Panc1 (cell line): ENCODE results near the gene FZR1. TPM values are rescaled to one million over a fixed set of nuclear protein-coding genes. Genes with fewer than 3 reads are reported as not detected.

ENCODE experiments used
- ATAC-seq: fragments of 200-7000 bp; cut with Tn5 transposase; 2 replicates; pipeline ENCODE4 v1.9.1; 2020; ENCODE audit warnings: mild to moderate bottlenecking, moderate library complexity
- BruUV-seq: library from RNA; stranded (reverse); fragments of 400-500 nt; replicated peaks from 2 replicates; lab custom pipeline; 2021; lab: Mats Ljungman, UMichigan
- CTCF ChIA-PET: fragments of 300-600 bp; sonication (Branson Sonifier 250); formaldehyde crosslinking; loops from one replicate; lab custom pipeline; 2022; ENCODE audit warnings: antibody characterized with exemption; lab: Charles Lee
- POLR2A ChIA-PET: fragments of 300-600 bp; sonication (Branson Sonifier 250); formaldehyde crosslinking; loops from one replicate; lab custom pipeline; 2022; ENCODE audit warnings: antibody characterized with exemption; lab: Charles Lee
- DNase-seq: peaks from one replicate; pipeline ENCODE4 v3.0.0-alpha.2; 2010; ENCODE audit warnings: low read depth, low spot score
- H3K27ac ChIP-seq: 2 replicates; pipeline ENCODE4 v1.5.1; 2011; ENCODE audit warnings: mild to moderate bottlenecking, low read length, inconsistent platforms
- H3K27me3 ChIP-seq: fragments of 200-500 bp; sonication (Bioruptor generic); 2 replicates; pipeline ENCODE4 v1.6.0; 2014; ENCODE audit warnings: low read length, inconsistent platforms; ENCODE audit not compliant: control insufficient read depth, insufficient read depth
- H3K36me3 ChIP-seq: fragments of 200-500 bp; sonication (Bioruptor generic); 2 replicates; pipeline ENCODE4 v1.5.1; 2014; ENCODE audit warnings: inconsistent platforms, mild to moderate bottlenecking, low read length, moderate library complexity; ENCODE audit not compliant: control insufficient read depth, insufficient read depth
- H3K4me1 ChIP-seq: 2 replicates; pipeline ENCODE4 v1.5.1; 2011; ENCODE audit warnings: inconsistent platforms, mild to moderate bottlenecking, low read length, moderate library complexity; ENCODE audit not compliant: control insufficient read depth, insufficient read depth
- H3K4me3 ChIP-seq, 2 experiments: 2 replicates each; pipeline ENCODE4 v1.5.1; 2011 to 2012; ENCODE audit warnings: low read depth in 2 of 2, low read length in 2 of 2, mild to moderate bottlenecking in 2 of 2, inconsistent platforms in 1 of 2, moderate library complexity in 1 of 2
- H3K9me3 ChIP-seq: fragments of 200-500 bp; sonication (Bioruptor generic); 2 replicates; pipeline ENCODE4 v1.5.1; 2014; ENCODE audit warnings: low read depth, mild to moderate bottlenecking, inconsistent platforms, low read length, moderate library complexity; ENCODE audit not compliant: control insufficient read depth, insufficient read depth
- CTCF ChIP-seq: fragments of 450-650 bp; IDR thresholded peaks from 2 replicates; pipeline ENCODE4 v1.5.1; 2017; ENCODE audit warnings: mild to moderate bottlenecking
- POLR2AphosphoS5 ChIP-seq: IDR thresholded peaks from 2 replicates; pipeline ENCODE4 v1.6.1; 2012; ENCODE audit warnings: mild to moderate bottlenecking, low read depth, low read length, moderate library complexity
- REST ChIP-seq, 2 experiments: IDR thresholded peaks; 2 replicates each; pipeline ENCODE4 v1.6.1; 2011 to 2012; ENCODE audit warnings: low read depth in 2 of 2, control low read depth in 1 of 2, low read length in 1 of 2, mild to moderate bottlenecking in 1 of 2, moderate library complexity in 1 of 2; ENCODE audit not compliant: insufficient read depth in 1 of 2
- SIN3A ChIP-seq: IDR thresholded peaks from 2 replicates; pipeline ENCODE4 v1.6.1; 2012; ENCODE audit warnings: low read depth, mild to moderate bottlenecking, low read length, moderate library complexity, borderline replicate concordance; ENCODE audit not compliant: insufficient read depth
- TCF7L2 ChIP-seq: IDR thresholded peaks from 2 replicates; pipeline ENCODE4 v1.6.1; 2011; ENCODE audit warnings: mild to moderate bottlenecking, low read depth, low read length, inconsistent platforms
- in situ Hi-C: cut with HindIII; loops from 2 replicates; pipeline ENCODE4 v1.10.0; 2016; ENCODE audit warnings: low sequenced_read_pairs, low pct_unique_long_range_greater_than_20kb
- intact Hi-C: fragments of 100-400 bp; cut with micrococcal nuclease; formaldehyde crosslinking; loops from one replicate; pipeline ENCODE4 v1.10.0; 2022; ENCODE audit not compliant: unreplicated experiment
- total RNA-seq: library from RNA; stranded (reverse); gene quantifications from one replicate; pipeline ENCODE4 v1.2.1, GENCODE V29; 2021; ENCODE audit not compliant: unreplicated experiment

FZR1 gene
- total RNA-seq, 1 experiment from 2014 or later = 48.7 TPM

- in situ Hi-C loops = no loop called here
- peak; percentile 76 for ATAC-seq
- BruUV-seq = no TSS peak
Observed at GRCh38 chr19:3457528-3458228, 48.4 kb upstream of the FZR1 start.

More at GRCh38 chr19:3457528-3458228, 48.4 kb upstream of the FZR1 start:
- H3K9me3 ChIP-seq = no peaks in the 10 kb centered on the region
- peaks cover 25% of the 10 kb centered on the region for H3K4me1 ChIP-seq
- CTCF ChIA-PET = no interaction called here
- H3K27ac ChIP-seq = peak overlapping the region; percentile 51
- no peaks in the 10 kb centered on the region for H3K27me3 ChIP-seq
- intact Hi-C loops = no loop called here
- H3K36me3 ChIP-seq = no peaks in the 10 kb centered on the region
- TF ChIP-seq SIN3A (no peak), REST (IDR thresholded peaks at IDR 0.05; ENCODE audit: insufficient read depth in 1 of 2, low read depth in 2 of 2, low read length in 1 of 2) (no peak), CTCF (no peak), TCF7L2 (no peak), POLR2AphosphoS5 (no peak)
- POLR2A ChIA-PET = no interaction called here
- DNase-seq = no peak
- no peak overlapping the region for H3K4me3 ChIP-seq
